ENCODE results near the gene CD40LG. TPM values are rescaled to one million over a fixed set of nuclear protein-coding genes. Genes with fewer than 3 reads are reported as not detected.

Gene CD40LG
- under 1 TPM in 1 of 5 donors, not detected in 4; 0.18 TPM for total RNA-seq
- under 1 TPM in 2 of 3 donors, not detected in 1; 0.30 to 0.76 TPM for polyA plus RNA-seq
- long read RNA-seq, donor 1, result 0 reads
- long read RNA-seq, donor 2, result 0 reads
- long read RNA-seq, donor 3, result 0 reads
- long read RNA-seq, donor 4, result 0 reads
- long read RNA-seq, donor 5, result 0 reads
- long read RNA-seq, donor 6, partial matches to known transcripts, result 0 of 1 reads
- long read RNA-seq, donor 6, other reads (novel, unspliced or antisense), result 0 of 1 reads
- long read RNA-seq, donor 7, result 0 reads
- long read RNA-seq, donor 8, result 0 reads
- long read RNA-seq, donor 9, result 0 reads
- long read RNA-seq, donor 10, result 0 reads

DNA sequence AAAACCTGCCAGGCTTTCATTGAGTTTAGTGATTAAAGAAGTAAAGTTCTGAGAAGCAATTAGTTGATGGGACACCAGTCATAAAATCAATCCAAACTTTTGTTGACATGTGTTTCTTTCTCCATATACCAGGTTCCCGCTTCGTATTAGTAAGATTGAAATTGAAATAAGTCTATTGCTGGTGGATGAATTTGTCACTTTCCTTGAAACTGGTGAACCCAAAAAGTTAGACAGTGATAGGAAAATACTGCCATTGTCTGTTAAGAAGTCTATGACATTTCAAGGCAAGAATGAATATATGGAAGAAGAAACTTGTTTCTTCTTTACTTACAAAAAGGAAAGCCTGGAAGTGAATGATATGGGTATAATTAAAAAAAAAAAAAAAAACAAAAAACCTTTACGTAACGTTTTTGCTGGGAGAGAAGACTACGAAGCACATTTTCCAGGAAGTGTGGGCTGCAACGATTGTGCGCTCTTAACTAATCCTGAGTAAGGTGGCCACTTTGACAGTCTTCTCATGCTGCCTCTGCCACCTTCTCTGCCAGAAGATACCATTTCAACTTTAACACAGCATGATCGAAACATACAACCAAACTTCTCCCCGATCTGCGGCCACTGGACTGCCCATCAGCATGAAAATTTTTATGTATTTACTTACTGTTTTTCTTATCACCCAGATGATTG, at the start of gene CD40LG:
Gene CD40LG, plus strand, starts transcription at position 482 of the 684 bp plus-strand sequence. Its CDS starts 91 bp downstream, at position 573.
- no peak for DNase-seq
- 82 to 94% (median 86%) methylated on average over 10 of the region's 10 CpGs for WGBS, 5 donors
- TF ChIP-seq, protein P1, sequence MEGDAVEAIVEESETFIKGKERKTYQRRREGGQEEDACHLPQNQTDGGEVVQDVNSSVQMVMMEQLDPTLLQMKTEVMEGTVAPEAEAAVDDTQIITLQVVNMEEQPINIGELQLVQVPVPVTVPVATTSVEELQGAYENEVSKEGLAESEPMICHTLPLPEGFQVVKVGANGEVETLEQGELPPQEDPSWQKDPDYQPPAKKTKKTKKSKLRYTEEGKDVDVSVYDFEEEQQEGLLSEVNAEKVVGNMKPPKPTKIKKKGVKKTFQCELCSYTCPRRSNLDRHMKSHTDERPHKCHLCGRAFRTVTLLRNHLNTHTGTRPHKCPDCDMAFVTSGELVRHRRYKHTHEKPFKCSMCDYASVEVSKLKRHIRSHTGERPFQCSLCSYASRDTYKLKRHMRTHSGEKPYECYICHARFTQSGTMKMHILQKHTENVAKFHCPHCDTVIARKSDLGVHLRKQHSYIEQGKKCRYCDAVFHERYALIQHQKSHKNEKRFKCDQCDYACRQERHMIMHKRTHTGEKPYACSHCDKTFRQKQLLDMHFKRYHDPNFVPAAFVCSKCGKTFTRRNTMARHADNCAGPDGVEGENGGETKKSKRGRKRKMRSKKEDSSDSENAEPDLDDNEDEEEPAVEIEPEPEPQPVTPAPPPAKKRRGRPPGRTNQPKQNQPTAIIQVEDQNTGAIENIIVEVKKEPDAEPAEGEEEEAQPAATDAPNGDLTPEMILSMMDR (IDR thresholded peaks at IDR 0.05), result no peak
- TF ChIP-seq POLR2A (IDR thresholded peaks at IDR 0.05) (no peak), POLR2AphosphoS5 (IDR thresholded peaks at IDR 0.05) (no peak), EP300 (IDR thresholded peaks at IDR 0.05) (no peak)

DNA sequence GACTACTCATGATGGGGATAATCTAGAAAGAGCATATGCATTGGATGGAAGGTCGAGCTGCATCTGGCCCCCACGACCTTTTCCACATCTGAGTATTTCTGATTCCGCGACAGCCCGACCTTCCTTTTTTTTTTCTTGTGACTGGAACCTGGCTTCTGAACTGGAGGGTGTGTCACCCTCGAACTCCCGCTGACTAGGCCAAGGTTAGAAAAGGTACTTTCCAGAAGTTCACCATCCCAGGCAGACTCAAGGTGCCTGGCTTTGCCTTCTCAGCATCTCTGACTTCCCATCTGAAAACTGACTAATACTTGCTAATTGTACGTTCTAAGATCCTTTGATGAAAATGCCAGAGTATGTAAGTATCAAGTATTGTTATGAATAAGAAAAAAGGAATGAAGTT, 49.3 kb upstream of the CD40LG start:
- Histone ChIP-seq H3K4me1 (no peaks in the 10 kb centered on the region), H3K9me3 (no peaks in the 10 kb centered on the region), H3K27me3 (no peaks in the 10 kb centered on the region), H3K4me3 (no peak overlapping the region), H3K27ac (no peak overlapping the region), H3K36me3 (no peaks in the 10 kb centered on the region)
- no peak for DNase-seq
- no peak for TF ChIP-seq POLR2AphosphoS5 (IDR thresholded peaks at IDR 0.05)
- TF ChIP-seq POLR2A (IDR thresholded peaks at IDR 0.05), result no peak
- TF ChIP-seq, protein P1 (IDR thresholded peaks at IDR 0.05), result no peak
- TF ChIP-seq EP300 (IDR thresholded peaks at IDR 0.05), result no peak
- WGBS, 5 donors, result 52 to 73% (median 67%) methylated on average over 8 of the region's 8 CpGs
- intact Hi-C loops (cut with DNase I; ENCODE audit: low total_unique reads), result no loop called here

More for the DNA sequence above, at the start of gene CD40LG:
- Histone ChIP-seq H3K36me3 (no peaks in the 10 kb centered on the region), H3K27me3 (no peaks in the 10 kb centered on the region), H3K9me3 (peaks cover 0 to 6% (median 0%) of the 10 kb centered on the region in 4 donors), H3K4me1 (no peaks in the 10 kb centered on the region), H3K27ac (no peak within 1 kb of the TSS), H3K4me3 (no peak within 1 kb of the TSS)
- intact Hi-C loops (cut with DNase I; ENCODE audit: low total_unique reads), result no loop called here

DNA sequence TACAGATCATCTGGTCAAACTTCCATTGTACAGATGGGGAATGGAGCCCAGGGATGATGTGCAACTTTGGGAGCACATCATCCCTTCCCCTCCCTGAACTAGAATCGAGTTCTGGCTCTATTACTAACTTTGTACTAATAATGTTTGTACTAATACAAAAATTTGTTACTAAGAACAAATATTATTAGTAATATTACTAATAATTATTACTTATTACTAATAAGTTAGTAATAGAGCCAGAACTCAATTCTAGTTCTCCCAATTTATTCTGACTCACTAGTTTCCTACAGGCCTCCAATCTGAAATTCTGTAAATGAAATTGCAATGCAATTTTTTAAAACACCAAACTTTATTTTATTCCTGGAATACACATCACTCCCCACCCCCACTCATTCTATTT, 47.9 kb upstream of the CD40LG start:
- Histone ChIP-seq H3K9me3 (no peaks in the 10 kb centered on the region), H3K27ac (no peak overlapping the region), H3K4me3 (no peak overlapping the region), H3K4me1 (no peaks in the 10 kb centered on the region), H3K27me3 (no peaks in the 10 kb centered on the region), H3K36me3 (no peaks in the 10 kb centered on the region)
- 30 to 73% (median 41%) methylated on average over 1 of the region's 1 CpG for WGBS, 5 donors
- no peak for DNase-seq
- intact Hi-C loops (cut with DNase I; ENCODE audit: low total_unique reads), result no loop called here
- TF ChIP-seq POLR2A (IDR thresholded peaks at IDR 0.05) (no peak), EP300 (IDR thresholded peaks at IDR 0.05) (no peak), POLR2AphosphoS5 (IDR thresholded peaks at IDR 0.05) (no peak)
- TF ChIP-seq, protein P1 (IDR thresholded peaks at IDR 0.05), result no peak

DNA sequence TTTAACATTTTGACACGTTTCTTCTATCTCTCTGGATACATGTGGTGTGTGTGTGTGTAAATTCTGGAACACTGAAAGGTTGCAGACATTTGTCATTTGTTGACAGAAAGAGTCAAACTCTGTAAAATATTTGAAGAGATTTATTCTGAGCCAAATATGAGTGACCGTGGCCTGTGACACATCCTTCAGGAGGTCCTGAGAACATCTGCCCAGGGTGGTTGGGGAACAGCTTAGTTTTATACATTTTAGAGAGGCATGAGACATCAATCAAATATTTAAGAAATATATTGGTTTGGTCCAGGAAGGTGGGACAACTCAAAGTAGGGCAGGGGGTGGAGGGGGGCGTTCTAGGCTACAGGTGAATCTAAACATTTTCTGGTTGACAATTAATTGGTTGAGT, 40.7 kb upstream of the CD40LG start:
- no peak for DNase-seq
- Histone ChIP-seq H3K4me1 (no peaks in the 10 kb centered on the region), H3K9me3 (no peaks in the 10 kb centered on the region), H3K27me3 (no peaks in the 10 kb centered on the region), H3K4me3 (no peak overlapping the region), H3K36me3 (no peaks in the 10 kb centered on the region), H3K27ac (no peak overlapping the region)
- 39 to 69% (median 52%) methylated on average over 3 of the region's 3 CpGs for WGBS, 5 donors
- TF ChIP-seq, protein P1 (IDR thresholded peaks at IDR 0.05), result no peak
- TF ChIP-seq POLR2A (IDR thresholded peaks at IDR 0.05), result no peak
- TF ChIP-seq POLR2AphosphoS5 (IDR thresholded peaks at IDR 0.05), result no peak
- no peak for TF ChIP-seq EP300 (IDR thresholded peaks at IDR 0.05)
- intact Hi-C loops (cut with DNase I; ENCODE audit: low total_unique reads), result no loop called here
